ENCODE measurements around the gene C17orf78.

The C17orf78 gene

GRCh38 chr17:37358098-37358829 lies 17.5 kb upstream of the C17orf78 start:
- DNase-seq (ENCODE audit: low read depth in 2 of 2): peak; percentile 38 to 53
- H3K4me3 ChIP-seq (replicated peaks in 1 of 2; ENCODE audit: low read depth in 2 of 2, low read length in 2 of 2): peak overlapping the region; percentile 90 to 91
- no peak for TF ChIP-seq CTCF (IDR thresholded peaks at IDR 0.05; ENCODE audit: low read depth, low read length)

- H3K4me3 ChIP-seq (replicated peaks in 1 of 2; ENCODE audit: low read depth in 2 of 2, low read length in 2 of 2): peak overlapping the region; percentile 90 to 91
- peak; percentile 94 to 98 for DNase-seq (ENCODE audit: low read depth in 2 of 2)
- peak; percentile 5 for TF ChIP-seq CTCF (IDR thresholded peaks at IDR 0.05; ENCODE audit: low read depth, low read length)
These were observed 16.7 kb upstream of the C17orf78 start for GRCh38 chr17:37358830-37359681.

GRCh38 chr17:37359682-37360188 lies 16.1 kb upstream of the C17orf78 start:
- H3K4me3 ChIP-seq (replicated peaks in 1 of 2; ENCODE audit: low read depth in 2 of 2, low read length in 2 of 2): peak overlapping the region; percentile 37 to 42
- no peak for DNase-seq (ENCODE audit: low read depth in 2 of 2)
- no peak for TF ChIP-seq CTCF (IDR thresholded peaks at IDR 0.05; ENCODE audit: low read depth, low read length)

- DNase-seq (ENCODE audit: low read depth in 2 of 2): peak; percentile 48 to 51
- no peak overlapping the region for H3K4me3 ChIP-seq (replicated peaks in 1 of 2; ENCODE audit: low read depth in 2 of 2, low read length in 2 of 2)
- no peak for TF ChIP-seq CTCF (IDR thresholded peaks at IDR 0.05; ENCODE audit: low read depth, low read length)
These were observed 15.2 kb upstream of the C17orf78 start for GRCh38 chr17:37360632-37361031.

GRCh38 chr17:37361543-37361942 lies 14.2 kb upstream of the C17orf78 start:
- TF ChIP-seq CTCF (IDR thresholded peaks at IDR 0.05; ENCODE audit: low read depth, low read length): no peak
- no peak for DNase-seq (ENCODE audit: low read depth in 2 of 2)
- H3K4me3 ChIP-seq (replicated peaks in 1 of 2; ENCODE audit: low read depth in 2 of 2, low read length in 2 of 2): no peak overlapping the region

- peak in 1 of 2 donors; percentile 17 for DNase-seq (ENCODE audit: low read depth in 2 of 2)
- no peak for TF ChIP-seq CTCF (IDR thresholded peaks at IDR 0.05; ENCODE audit: low read depth, low read length)
- H3K4me3 ChIP-seq (replicated peaks in 1 of 2; ENCODE audit: low read depth in 2 of 2, low read length in 2 of 2): no peak overlapping the region
These were observed 10.2 kb upstream of the C17orf78 start for GRCh38 chr17:37365589-37365988.
